ENCODE measurements around the gene CCL19.
A peak's percentile ranks its signal among the peaks of the same experiment; 100 is the strongest.

Gene CCL19

DNA sequence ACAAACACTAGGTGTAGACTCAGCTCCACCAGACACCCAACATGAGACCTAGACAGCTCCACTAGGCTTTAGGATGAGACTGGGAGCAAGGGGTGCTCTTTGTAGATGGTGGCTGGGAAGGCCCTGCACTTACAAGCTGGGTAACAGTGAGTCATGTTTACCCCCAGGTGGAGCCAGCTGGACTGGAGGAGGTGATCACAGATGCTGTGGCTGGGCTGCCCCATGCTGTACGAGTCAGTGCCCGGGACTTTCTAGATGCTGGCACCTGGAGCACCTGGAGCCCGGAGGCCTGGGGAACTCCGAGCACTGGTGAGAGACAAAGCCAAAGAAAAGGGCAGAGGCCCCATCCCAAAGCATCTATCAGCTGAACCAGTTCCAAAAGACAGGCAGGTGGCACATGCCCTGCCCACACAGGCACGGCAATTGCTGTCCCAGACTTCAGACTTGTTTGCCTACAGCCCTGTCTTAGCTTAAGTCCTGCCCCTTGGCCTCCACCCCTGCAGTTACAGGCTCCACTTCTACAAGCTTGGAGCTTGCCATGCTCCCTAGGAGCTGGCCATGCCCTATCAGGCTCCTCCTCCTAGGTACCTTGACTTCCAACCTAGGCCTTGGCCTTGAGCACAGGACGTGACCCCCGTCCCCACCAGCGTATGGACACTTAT lies 31.4 kb downstream of the CCL19 start:
- DNase-seq = no peak

DNA sequence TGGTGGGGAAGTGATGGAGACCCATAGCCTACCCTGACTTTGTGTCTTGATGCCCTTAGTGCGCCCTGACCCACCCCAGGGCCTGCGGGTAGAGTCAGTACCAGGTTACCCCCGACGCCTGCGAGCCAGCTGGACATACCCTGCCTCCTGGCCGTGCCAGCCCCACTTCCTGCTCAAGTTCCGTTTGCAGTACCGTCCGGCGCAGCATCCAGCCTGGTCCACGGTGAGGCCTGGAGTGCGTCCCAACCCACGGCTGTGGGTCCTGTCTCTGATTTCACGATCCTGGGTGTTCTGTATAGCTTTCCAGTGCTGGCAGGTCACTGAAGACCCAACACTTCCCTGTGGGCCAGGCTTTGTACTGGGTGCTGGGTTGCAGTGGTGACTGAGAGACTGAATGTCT lies 32.6 kb downstream of the CCL19 start:
- no peak for DNase-seq

DNA sequence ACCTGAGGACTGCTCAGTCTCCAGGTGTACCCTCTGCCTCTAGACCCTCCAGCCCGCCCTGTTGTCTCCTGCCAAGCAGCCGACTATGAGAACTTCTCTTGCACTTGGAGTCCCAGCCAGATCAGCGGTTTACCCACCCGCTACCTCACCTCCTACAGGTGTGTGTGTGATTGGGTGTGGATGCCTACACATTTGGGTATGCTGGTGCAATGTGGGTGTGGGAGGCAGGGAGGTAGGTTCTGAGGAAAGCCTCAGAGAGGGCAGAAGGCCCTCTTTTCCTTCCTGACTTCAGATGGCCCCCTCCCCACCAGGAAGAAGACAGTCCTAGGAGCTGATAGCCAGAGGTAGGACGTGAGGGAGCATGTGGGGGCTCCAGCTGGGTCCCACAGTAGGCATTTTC lies 34.1 kb downstream of the CCL19 start:
- no peak for DNase-seq

DNA sequence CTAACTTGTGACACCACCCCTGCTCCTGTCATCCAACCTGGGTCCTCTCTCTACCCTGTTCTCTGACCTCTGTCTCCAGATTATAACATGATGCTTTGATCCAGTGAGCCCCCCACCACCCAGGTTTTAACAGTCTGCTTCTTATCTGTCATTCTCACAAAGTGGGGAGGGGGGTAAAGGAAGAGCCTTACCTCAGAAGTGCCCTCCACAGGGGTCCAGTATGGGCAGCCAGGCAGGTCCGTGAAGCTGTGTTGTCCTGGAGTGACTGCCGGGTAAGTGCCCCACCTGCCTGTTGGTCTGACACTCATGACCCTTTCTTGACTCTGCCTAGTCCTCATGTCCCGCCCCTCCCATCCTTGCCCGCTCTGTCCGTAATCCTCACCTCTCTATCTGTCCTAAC lies 35.7 kb downstream of the CCL19 start:
- DNase-seq = no peak

DNA sequence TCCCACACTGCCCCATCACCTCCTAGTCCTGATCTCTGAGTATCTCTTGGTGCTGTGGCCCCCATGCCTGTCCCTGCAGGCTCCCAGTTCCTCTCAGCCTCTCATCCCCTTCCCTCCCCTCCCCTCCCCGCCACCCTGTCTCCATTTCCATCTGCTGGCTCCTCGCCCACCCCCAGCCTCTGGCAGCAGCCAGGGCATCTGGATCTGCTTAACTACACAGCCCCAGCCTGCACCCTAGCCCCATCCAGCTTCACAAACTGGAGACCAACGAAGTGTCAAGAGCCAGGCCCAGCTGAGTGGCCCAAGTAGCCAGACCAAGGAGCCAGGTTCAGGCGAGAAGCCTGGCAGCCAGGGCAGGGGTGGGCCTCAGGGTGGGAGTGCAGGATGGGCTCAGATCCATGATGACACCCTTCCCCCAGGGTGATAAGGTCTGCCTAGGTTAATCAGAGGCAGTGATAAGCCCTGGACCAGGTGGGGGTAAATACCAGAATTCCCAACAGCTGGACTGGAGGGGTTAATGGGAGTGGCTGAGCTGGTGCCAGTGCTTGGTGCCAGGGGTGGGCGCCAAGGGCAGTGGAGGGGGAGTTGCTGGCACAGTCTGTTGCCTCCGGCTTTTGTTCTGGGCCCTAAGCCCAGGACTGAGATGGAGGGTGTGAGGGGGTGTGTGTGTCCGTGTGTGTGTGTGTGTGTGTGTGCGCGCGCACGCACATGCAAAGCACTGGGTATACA lies 36.6 kb downstream of the CCL19 start:
- DNase-seq = peak; percentile 33

DNA sequence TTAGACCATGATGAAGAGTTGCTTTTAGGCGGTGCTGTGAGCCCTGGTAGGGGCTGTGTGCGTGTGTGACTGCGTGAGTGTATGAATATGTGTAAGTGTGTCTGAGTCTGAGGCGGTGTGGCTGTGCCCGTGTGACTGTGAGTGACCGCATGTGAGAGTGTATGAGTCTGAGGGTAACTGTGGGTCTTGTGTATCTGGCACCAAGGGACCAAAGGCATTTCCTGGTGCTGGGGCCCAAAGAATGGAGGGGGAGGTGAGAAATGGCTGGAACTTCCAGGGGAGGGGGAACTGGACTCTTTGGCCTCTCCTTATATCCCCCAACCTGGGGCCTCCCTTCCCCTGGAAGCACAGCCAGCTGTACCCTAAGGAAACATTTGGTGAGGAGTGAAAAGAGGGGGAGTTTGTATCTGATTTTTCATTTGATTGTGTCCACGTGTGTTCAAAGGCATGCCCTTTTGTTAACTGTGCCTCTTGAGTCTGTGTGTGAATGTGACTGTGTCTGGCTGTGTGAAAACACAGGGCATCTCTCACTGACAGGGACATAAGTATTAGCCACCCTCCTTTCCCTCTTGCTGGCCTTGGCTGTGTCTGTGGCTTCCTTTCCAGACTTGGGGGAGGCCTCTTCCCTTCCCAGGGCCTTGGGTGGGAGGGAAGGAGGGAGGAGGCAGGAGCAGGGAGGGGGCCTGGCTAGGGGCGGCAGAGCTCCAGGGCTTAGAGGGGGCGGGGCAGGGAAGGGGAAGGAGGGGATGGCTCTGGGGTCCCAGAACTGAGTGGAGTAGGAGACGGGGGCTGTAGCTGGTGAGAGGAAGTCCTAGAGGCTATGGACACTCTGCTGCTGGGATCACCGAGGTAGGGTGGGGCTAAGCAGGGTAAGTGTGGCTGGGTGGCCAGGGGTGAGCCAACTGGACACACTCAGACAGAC lies 37.7 kb downstream of the CCL19 start:
- DNase-seq = no peak

DNA sequence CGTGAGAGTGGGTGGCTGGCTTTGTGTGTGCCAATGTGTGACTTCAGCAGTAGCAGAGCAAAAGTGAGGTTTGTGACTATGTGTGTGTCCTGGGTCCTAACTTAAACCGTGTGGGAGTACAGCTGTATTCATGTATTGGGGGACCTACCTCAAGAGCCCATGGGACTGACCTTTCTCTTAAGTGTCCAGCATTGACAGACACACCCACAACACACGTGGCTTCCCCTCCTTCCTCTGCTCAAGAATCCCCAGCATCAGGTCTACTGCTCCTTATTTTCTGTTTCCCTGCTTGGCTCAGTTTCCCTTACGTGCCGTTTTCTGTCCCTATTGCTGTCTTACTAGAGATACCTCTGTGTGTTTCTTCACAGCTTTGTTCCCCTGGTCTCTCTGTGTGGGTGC lies 38.5 kb downstream of the CCL19 start:
- no peak for DNase-seq

DNA sequence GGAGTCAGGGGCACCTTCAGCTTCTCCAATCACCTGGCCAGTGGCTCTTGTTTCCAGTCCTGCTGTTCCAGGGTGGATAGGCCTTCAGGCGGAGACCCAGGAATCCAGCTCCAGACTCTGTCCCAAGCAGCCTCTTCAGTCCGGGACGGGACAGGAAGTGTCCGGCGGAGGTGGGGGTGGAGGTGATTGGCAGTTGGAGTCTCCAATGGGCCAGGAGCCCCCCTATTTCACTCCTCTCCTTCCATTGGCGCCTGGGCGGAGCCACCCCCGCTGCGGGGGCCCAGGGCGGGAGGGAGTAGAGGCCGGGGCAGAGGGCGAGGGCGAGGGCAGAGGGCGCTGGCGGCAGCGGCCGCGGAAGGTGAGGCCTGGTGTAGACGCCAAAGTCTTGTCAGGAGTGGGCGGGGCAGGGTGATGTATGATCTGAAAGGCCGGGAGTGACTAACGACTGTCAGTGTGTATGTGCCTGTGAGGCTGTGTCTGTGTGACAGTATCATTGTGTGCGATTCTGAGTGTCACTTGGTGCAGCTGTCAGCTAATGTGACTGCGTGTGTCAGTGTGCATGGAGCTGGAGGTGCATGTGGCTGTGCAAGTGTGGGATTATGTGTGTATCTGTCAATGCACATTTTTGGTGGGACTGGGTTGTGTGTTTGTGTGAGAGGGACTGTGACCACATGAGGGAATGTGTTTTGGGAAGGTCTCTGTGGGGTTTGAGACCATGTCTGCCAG lies 39.0 kb downstream of the CCL19 start, which contains the start of gene IL11RA:
TSS of gene IL11RA (plus strand) at position 310 of the 726 bp plus-strand sequence. CDS start 3,033 bp downstream, outside the sequence.
- DNase-seq = peak; percentile 14

DNA sequence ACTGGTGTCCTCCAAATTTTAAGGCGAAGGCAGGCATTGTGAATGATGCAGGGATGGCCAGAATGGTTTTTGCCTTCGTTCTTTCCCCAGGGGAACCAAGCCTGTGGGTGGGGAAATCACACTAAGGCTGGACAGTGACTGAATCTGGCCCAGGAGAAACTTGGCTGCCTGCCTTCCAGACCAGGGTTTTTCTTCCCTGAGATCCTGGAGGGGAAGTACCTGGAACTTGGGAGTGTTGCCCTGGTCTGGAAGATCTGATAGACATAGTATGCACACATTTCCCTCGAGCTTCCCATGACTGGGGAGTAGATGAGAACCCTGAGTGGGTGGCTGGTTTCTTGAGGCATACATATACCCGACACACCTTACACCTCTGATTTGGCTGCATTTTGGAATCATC lies 39.8 kb downstream of the CCL19 start:
- DNase-seq = no peak

DNA sequence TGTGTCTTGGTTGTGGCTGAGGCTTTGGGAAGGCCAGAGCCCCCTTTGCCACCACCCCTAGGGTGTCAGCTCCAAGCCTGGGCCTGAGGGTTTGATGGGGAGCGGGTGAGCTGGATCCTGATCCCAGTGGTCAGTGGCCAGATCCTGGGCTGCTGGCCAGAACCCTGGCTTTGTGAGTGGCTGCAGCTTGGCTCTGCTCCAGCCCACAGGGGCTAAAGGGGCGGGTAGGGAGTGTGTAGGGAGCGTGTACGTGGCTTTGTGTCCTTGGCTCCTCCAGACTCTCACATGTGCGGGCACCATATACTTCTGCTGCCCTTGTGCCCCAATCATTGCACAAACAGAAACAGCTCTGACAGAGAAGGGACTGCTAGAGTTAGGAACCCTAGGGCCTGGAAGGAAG lies 40.3 kb downstream of the CCL19 start:
- no peak for DNase-seq

DNA sequence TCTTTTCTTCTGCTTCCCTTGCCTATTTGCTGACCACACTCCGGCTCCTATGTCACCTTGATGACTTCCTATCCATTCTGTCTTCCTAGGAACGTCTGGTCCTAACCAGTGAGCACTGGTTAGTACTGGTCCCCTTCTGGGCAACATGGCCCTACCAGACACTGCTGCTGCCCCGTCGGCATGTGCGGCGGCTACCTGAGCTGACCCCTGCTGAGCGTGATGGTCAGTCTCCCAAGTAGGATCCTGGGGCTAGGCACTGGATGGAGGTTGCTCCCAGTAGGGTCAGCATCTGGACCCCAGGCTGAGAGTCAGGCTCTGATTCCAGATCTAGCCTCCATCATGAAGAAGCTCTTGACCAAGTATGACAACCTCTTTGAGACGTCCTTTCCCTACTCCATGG lies 42.4 kb downstream of the CCL19 start:
- DNase-seq = no peak

DNA sequence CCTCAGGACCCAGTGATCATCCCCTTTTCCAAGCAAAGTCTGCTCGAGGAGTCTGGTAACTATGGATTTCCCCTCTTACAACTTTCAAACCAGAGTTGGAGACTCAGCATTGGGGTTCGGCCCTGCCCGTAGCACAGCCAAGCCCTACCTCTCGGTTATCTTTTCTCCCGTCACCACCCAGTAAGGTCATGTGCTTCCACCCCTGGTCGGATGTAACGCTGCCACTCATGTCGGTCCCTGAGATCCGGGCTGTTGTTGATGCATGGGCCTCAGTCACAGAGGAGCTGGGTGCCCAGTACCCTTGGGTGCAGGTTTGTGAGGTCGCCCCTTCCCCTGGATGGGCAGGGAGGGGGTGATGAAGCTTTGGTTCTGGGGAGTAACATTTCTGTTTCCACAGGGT lies 43.4 kb downstream of the CCL19 start:
- DNase-seq = no peak

DNA sequence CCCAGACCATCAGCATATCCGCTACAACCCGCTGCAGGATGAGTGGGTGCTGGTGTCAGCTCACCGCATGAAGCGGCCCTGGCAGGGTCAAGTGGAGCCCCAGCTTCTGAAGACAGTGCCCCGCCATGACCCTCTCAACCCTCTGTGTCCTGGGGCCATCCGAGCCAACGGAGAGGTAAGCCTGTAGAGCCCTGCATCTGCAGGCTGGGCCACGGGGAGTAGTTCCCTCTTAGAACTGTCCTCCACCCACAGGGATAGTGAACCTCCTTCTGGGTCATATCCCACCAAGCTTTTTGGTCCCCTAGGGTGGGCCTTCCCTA lies 44.0 kb downstream of the CCL19 start:
- DNase-seq = no peak

DNA sequence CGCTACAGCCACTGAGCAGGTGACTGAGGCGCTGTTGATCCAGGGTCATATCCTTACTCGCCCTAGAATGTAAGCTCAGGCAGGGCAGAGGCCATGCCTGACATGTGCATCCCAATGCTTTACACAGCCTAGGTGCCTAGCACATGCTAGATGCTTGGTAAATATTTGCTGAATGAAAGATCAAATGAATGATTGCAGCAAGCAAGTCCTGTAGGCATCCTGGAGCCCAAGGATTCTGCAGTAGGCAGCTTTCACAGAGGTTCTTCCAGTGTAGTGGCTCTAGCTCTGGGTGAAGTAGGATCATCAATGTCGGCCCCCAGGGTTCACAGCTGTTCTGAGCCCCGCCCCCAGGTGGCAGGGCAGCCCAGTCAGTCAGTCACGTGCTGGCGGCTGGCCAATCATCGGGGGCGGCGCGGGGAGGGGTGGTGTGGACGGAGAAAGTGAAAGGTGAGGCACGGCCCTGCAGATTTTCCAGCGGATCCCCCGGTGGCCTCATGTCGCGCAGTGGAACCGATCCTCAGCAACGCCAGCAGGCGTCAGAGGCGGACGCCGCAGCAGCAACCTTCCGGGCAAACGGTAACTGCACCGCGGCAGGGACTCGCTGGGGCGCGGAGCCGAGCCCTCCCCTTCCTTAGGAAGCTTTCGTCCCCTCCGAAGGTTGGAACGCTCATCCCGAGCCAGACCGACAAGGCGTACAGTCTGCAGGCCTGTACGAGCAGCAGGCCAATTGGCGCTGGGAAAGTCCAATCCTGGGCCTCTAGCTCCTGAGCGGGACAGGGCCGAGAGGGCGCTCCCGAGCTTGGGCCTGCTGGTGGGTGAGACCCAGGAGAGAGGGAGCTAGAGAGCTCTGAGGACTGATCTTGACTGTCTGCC lies 44.6 kb downstream of the CCL19 start, which contains the start of gene GALT:
TSS of gene GALT (plus strand) at position 465 of the 873 bp plus-strand sequence. CDS start at position 495, 30 bp downstream.
- DNase-seq = peak; percentile 78

DNA sequence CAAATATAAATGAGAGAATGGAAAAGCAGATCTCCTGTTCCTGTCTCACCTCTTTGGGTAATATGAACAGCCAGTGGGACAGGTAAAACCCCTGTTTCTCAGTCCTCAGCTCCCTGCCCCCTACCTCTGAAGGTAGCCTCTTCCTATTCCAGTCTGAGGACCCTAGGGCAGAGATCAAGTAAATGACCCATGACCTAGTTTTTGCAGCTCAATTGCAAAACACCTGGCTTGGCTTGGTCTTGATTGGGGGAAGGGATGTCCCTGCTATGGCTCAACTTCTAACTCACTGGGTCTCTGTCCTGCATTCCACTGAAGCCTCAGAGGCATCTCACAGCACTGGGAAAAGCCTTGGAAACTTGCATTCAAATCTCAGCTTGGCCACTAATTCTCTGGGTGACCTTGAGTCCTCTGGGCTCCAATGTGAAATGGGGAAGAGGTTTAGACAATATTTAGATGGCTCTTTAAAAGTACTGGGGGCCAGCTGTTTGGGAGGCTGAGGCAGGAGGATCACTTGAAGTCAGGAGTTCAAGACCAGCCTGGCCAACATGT lies 46.2 kb downstream of the CCL19 start:
- DNase-seq = no peak

DNA sequence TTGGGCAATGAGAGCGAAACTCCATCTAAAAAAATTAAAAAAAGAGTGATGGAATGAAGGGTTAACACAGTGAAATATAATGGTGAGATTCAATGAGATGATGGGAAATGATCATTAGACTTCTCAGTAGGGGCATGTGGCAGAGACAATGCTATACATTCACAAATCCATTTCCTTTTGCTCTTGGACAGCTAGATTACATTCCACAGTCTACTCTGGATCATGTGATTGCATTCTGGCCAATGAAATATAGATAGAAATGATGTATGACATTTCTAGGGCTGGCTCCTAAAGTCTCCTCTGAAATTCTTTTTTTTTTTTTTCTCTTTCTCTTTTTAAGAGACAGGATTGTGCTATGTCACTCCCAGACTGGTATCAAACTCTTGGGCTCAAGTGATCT lies 48.4 kb downstream of the CCL19 start:
- DNase-seq = no peak
